H1 (cell line): ENCODE results near the gene SSNA1. TPM values are rescaled to one million over a fixed set of nuclear protein-coding genes. Genes with fewer than 3 reads are reported as not detected.

Source experiments
- E2F6 ChIP-seq: IDR thresholded peaks from 2 replicates; pipeline ENCODE4 v1.6.1; 2012; ENCODE audit warnings: inconsistent platforms
- polyA plus RNA-seq, 7 experiments: library from polyadenylated mRNA; depleted of rRNA in 3 of 7; stranded (reverse) in 5 of 7; unstranded in 2 of 7; fragments of >200 nt in 5 of 7; fragments of 200-250 nt in 2 of 7; gene quantifications; 1 replicate in 5 of 7; 2 replicates in 1 of 7; 4 replicates in 1 of 7; pipeline versions ENCODE4 v1.2.1 to v1.2.3, GENCODE V29; 2011 to 2013; ENCODE audit warnings: missing spikeins in 2 of 7, mixed read lengths in 2 of 7
- total RNA-seq: library from RNA; stranded (reverse); fragmentation: NEBNext Ultra II Directional; extraction: Animal tissue kit (Norgen Biotek cat#: 25700); gene quantifications from 2 replicates; pipeline ENCODE4 v1.2.1, GENCODE V29; 2021

SSNA1 gene
- total and polyA plus RNA-seq, 2 of the 8 experiments (the other 6 are each of a cell fraction or from before 2014, with no cell fraction given) = 87.3 to 157 TPM

GRCh38 chr9:137140151-137141012 lies 48.1 kb upstream of the SSNA1 start (continued):
- TF ChIP-seq E2F6 = no peak
